ENCODE measurements around the gene DOCK2. TPM values are rescaled to one million over a fixed set of nuclear protein-coding genes. Genes with fewer than 3 reads are reported as not detected.

DOCK2 gene
- polyA plus RNA-seq, 2 of the 4 experiments (the other 2 are of a cell fraction) = 2.1 to 4.6 TPM

DNA sequence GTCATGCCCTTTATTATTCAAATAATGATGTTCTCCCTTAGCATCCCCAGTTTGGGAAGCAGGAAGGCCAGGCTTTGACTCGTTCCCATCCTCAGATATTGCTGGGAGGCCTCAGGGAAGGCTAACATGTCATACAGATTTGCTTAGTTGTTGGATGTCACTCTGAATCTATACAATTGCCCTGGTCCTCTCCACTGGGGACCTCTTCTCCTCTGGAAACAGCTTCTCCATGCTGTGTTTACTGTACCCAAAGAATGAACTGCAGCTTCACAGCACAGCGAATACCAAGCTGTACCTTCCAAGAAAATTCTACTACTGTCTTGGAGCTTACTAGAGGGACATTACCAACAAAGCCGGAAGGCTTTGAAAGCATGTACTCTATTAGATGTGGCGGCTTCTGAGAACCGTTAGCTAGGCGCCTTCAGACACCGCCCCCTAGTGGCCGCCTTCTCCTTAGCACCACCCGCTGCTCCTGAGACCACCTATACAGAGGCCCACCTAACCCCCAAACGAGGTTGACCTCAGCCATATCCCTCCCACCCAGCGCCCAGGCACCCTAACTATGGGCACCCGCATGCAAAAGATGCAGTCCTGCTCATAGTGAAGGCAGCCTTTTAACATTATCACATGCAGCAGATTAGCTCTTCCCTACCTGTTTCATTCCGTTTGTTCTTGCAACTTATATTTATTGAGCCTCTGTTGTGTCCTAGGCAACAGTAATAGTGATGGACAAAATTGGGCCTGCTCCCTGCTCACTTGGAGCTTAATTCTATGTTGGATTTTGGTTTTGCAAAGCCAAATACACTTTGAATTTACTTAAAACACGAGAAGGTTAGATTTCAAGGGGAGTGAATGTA, 433.7 kb downstream of the DOCK2 start:
- Histone ChIP-seq H3K4me1 (no peaks in the 10 kb centered on the region), H3K27ac (no peak overlapping the region), H3K4me2 (no peak overlapping the region), H3K4me3 (no peak overlapping the region), H3K9me3 (no peaks in the 10 kb centered on the region)
- ChIA-PET POLR2A (interaction anchor here (0.6 kb wide), 1 partner anchor 117 kb away, joined by 3 read pairs; no protein-coding TSS in a partner anchor), CTCF (interaction anchor here (0.6 to 2.9 kb wide), 40 partner anchors 9 to 644 kb away, joined by 3 to 46 read pairs (median 4); partner anchors contain the start of gene INSYN2B)
- FAIRE-seq (no peak), ATAC-seq (peak; percentile 70 to 97; a peak in 3 of 6 replicates), DNase-seq (ENCODE audit: low read depth in 1 of 2, low spot score in 1 of 2) (peak; percentile 45 to 52)
- no peak for TF ChIP-seq CHD4 (IDR thresholded peaks at IDR 0.05; ENCODE audit: borderline replicate concordance)
- no peak for TF ChIP-seq NR3C1 (IDR thresholded peaks at IDR 0.05)
- no peak for TF ChIP-seq USF2 (IDR thresholded peaks at IDR 0.05)
- no peak for TF ChIP-seq MYC (IDR thresholded peaks at IDR 0.05; ENCODE audit: borderline replicate concordance, low read length)
- TF ChIP-seq EP300 (IDR thresholded peaks at IDR 0.05) = no peak
- TF ChIP-seq, protein P1, sequence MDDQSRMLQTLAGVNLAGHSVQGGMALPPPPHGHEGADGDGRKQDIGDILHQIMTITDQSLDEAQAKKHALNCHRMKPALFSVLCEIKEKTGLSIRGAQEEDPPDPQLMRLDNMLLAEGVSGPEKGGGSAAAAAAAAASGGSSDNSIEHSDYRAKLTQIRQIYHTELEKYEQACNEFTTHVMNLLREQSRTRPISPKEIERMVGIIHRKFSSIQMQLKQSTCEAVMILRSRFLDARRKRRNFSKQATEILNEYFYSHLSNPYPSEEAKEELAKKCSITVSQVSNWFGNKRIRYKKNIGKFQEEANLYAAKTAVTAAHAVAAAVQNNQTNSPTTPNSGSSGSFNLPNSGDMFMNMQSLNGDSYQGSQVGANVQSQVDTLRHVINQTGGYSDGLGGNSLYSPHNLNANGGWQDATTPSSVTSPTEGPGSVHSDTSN (IDR thresholded peaks at IDR 0.05) = no peak
- TF ChIP-seq REST (IDR thresholded peaks at IDR 0.05) = no peak
- no peak for TF ChIP-seq KDM1A (IDR thresholded peaks at IDR 0.05; ENCODE audit: low read depth)
- TF ChIP-seq CBX8 (IDR thresholded peaks at IDR 0.05) = no peak
- no peak for TF ChIP-seq RCOR1 (IDR thresholded peaks at IDR 0.05; ENCODE audit: low read depth, low read length)
- TF ChIP-seq CBX2 (IDR thresholded peaks at IDR 0.05; ENCODE audit: borderline replicate concordance, low read depth) = no peak
- no peak for TF ChIP-seq FOXS1 (CRISPR knock-in tag; IDR thresholded peaks at IDR 0.05)
- TF ChIP-seq, protein P2, sequence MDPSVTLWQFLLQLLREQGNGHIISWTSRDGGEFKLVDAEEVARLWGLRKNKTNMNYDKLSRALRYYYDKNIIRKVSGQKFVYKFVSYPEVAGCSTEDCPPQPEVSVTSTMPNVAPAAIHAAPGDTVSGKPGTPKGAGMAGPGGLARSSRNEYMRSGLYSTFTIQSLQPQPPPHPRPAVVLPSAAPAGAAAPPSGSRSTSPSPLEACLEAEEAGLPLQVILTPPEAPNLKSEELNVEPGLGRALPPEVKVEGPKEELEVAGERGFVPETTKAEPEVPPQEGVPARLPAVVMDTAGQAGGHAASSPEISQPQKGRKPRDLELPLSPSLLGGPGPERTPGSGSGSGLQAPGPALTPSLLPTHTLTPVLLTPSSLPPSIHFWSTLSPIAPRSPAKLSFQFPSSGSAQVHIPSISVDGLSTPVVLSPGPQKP (IDR thresholded peaks at IDR 0.05; ENCODE audit: low read depth, low read length) = no peak
- TF ChIP-seq PHF8 (IDR thresholded peaks at IDR 0.05; ENCODE audit: borderline replicate concordance, low read depth) = no peak
- no peak for TF ChIP-seq HOXB5 (CRISPR knock-in tag; IDR thresholded peaks at IDR 0.05)
- TF ChIP-seq SMC3 (IDR thresholded peaks at IDR 0.05) = peak; percentile 61
- no peak for TF ChIP-seq JUN (IDR thresholded peaks at IDR 0.05)
- no peak for TF ChIP-seq FOSB (CRISPR knock-in tag; IDR thresholded peaks at IDR 0.05)
- TF ChIP-seq CHD2 (IDR thresholded peaks at IDR 0.05; ENCODE audit: low read length, partially characterized antibody) = no peak
- TF ChIP-seq RAD21 (conservative IDR thresholded peaks at IDR 0.05 in 1 of 2, IDR thresholded peaks at IDR 0.05 in 1 of 2) = peak; percentile 56 to 57
- TF ChIP-seq EHF (CRISPR knock-in tag; IDR thresholded peaks at IDR 0.05) = no peak
- no peak for TF ChIP-seq TP53 (CRISPR knock-in tag; IDR thresholded peaks at IDR 0.05)
- no peak for TF ChIP-seq BHLHE40 (IDR thresholded peaks at IDR 0.05; ENCODE audit: low read depth, low read length)
- no peak for TF ChIP-seq NPAS2 (CRISPR knock-in tag; IDR thresholded peaks at IDR 0.05; ENCODE audit: borderline replicate concordance)
- TF ChIP-seq, protein P3, sequence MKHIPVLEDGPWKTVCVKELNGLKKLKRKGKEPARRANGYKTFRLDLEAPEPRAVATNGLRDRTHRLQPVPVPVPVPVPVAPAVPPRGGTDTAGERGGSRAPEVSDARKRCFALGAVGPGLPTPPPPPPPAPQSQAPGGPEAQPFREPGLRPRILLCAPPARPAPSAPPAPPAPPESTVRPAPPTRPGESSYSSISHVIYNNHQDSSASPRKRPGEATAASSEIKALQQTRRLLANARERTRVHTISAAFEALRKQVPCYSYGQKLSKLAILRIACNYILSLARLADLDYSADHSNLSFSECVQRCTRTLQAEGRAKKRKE (CRISPR knock-in tag; IDR thresholded peaks at IDR 0.05; ENCODE audit: low read depth) = no peak
- TF ChIP-seq HOXB13 (CRISPR knock-in tag; IDR thresholded peaks at IDR 0.05; ENCODE audit: low read depth) = no peak
- peak; percentile 77 for TF ChIP-seq CTCF (IDR thresholded peaks at IDR 0.05)
- WGBS (ENCODE audit: missing lambda C conversion rate) = 29% methylated on average over 14 of the region's 14 CpGs

Data from A549 (cell line).